Stimulated activated CD4-positive, alpha-beta T cell treated with anti-CD3 and anti-CD28 coated beads, Interleukin-4, amount 100 ng/mL, for 4 hours (primary cell): ENCODE measurements around the gene MAPK8.
"Not testable (repeated sequence)": the region's sequence is repeated elsewhere in the genome, so short reads cannot be mapped to it uniquely, and the experiment has no call there.

Experiments
- DNase-seq, 2 experiments: peaks; one replicate each; pipeline ENCODE4 v3.0.0-alpha.2; 2020

Gene MAPK8

DNA sequence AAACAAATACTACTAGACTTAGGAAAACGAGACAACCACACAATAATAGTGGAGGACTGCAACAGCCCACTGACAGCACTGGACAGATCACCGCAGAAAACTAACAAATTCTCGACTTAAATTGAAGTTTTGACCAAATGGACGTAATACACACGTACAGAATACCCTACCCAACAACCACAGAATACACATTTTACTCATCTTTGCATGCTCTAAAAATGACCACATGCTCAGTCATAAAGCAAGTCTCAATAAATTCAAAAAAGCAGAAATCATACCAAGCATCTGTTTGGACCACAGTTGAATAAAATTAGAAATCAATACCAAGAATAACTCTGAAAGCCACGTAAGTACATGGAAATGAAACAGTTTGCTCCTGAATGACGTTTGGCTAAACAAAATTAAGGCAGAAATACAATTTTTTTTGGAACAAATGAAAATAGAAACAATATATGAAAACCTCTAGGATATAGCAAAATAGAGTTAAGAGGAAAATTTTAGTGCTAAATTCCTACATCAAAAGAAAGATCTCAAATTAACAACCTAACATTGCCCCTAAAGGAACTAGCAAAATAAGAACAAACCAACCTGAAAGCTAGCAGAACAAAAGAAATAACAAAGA, 30.6 kb downstream of the MAPK8 start:
- no peak for DNase-seq

DNA sequence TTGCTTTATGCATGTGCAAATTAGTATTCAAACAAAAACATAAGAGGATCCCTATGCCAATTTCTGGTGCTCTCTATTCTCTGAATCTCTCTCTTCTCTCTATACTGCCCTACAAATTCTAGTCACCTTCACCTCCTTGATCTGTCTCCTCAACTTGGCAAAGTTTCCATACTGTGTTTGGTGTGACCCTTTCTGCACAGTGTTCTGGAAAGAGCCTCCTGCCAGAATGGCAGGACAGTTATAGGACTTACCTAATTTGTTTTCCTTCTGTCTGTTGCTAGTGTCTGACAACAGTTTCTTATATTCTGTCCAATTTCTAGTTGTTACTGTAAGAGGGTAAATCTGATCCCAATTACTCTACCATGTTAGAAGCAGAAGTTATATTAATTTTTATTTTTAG, 34.3 kb downstream of the MAPK8 start:
- no peak for DNase-seq

- DNase-seq, result no peak
These were observed 36.6 kb downstream of the MAPK8 start for GRCh38 chr10:48343106-48343505.

- DNase-seq, result no peak
These were observed 37.6 kb downstream of the MAPK8 start for GRCh38 chr10:48343921-48344598.

- not testable (repeated sequence) for DNase-seq
These were observed 39.8 kb downstream of the MAPK8 start for GRCh38 chr10:48346248-48346647.

DNA sequence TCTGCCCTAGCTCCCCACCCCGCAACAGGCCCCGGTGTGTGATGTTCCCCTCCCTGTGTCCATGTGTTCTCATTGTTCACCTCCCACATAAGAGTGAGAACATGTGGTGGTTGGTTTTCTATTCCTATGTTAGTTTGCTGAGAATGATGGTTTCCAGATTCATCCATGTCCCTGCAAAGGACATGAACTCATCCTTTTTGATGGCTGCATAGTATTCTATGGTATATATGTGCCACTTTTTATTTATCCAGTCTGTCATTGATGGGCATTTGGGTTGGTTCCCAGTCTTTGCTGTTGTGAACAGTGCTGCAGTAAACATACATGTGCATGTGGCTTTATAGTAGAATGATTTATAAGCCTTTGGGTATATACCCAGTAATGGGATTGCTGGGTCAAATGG, 41.1 kb downstream of the MAPK8 start:
- not testable (repeated sequence) for DNase-seq

DNA sequence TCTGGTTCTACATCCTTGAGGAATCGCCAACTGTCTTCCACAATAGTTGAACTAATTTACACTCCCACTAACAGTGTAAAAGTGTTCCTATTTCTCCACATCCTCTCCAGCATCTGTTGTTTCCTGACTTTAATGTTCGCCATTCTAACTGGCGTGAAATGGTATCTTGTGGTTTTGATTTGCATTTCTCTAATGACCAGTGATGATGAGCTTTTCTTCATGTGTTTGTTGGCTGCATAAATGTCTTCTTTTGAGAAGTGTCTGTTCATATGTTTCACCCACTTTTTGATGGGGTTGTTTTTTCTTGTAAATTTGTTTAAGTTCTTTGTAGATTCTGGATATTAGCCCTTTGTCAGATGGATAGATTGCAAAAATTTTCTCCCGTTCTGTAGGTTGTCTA, 41.5 kb downstream of the MAPK8 start:
- not testable (repeated sequence) for DNase-seq

DNA sequence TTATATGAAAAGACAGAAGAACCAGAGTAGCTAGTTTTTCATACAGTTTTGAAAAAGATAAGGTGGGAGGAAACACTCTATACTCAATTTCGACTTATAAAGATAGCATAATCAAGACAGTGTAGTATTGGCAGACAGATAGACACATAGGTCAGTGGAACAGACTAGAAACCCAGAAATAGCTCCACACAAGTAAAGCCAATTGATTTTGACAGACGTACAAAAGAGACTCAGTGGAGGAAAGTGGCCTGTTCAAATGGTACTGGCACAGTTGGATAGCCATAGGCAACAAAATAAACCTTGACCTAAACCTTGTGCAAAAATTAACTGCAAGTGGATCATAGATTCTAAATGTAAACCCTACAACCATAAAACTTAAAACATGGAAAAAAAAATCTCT, 46.8 kb downstream of the MAPK8 start:
- DNase-seq, result no peak

- DNase-seq, result no peak
These were observed 51.2 kb downstream of the MAPK8 start for GRCh38 chr10:48357631-48358030.

GRCh38 chr10:48358162-48358561, 51.7 kb downstream of the MAPK8 start:
- no peak for DNase-seq

DNA sequence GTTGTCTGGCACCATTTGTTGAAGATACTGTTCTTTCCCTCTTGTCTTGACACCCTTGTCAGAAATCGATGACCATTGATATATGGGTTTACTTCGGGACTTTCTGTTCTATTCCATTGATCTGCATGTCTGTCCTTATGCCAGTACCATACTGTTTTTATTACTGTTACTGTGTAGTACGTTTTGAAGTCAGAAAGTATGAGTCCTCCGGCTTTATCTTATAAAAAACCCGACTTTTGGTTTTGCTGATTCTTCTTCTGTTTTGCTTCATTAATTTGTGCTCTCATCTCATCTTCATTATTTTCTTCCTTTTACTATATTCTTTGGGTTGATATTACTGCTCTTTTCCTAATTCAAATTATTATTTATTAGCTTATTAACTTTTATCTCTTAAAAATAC, 52.4 kb downstream of the MAPK8 start:
- DNase-seq, result no peak

- DNase-seq, result no peak
These were observed 54.7 kb downstream of the MAPK8 start for GRCh38 chr10:48361176-48361575.

GRCh38 chr10:48363617-48364355, 57.3 kb downstream of the MAPK8 start:
- peak in 1 of 2 experiments; percentile 2 for DNase-seq

GRCh38 chr10:48364659-48365405, 58.4 kb downstream of the MAPK8 start:
- DNase-seq, result no peak

DNA sequence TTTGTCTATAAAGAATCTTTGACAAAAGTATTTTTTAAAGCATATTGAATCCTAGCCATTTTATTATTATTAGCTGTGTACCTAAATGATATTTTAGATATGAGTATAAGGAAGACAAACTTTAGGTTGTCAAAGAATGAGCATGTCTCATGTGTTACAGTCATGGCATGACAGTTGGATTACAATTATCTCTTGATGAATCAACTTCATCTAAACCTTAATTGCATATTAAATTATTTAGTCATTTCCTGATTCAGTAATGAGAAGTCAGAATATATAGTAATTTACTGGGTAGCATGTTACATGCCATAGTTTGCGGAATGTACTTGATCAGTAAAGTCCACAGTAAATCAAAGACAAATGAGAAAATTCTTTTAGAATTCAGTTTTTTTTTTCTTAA, 59.2 kb downstream of the MAPK8 start:
- DNase-seq, result no peak

- DNase-seq, result no peak
These were observed 59.8 kb downstream of the MAPK8 start for GRCh38 chr10:48366261-48366660.

DNA sequence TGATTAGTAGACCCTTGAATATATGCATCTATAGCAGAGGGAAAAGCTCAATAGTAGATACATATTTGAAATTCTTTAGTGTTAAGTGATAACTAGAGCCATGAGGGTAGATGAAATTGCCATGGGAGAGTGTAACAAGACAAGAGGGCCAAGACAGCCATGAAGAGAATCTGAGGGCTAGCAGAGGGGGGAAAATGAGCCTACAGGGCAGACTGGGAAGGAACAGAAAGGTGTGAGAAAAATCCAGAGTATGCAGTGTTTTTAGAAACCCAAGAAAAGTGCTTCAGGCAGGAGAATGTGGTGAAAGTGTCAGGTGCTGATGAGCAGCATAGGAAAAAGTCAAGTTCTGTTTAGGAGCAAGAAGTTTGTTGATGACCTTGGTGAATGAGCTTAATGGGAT, 63.0 kb downstream of the MAPK8 start:
- DNase-seq, result no peak

DNA sequence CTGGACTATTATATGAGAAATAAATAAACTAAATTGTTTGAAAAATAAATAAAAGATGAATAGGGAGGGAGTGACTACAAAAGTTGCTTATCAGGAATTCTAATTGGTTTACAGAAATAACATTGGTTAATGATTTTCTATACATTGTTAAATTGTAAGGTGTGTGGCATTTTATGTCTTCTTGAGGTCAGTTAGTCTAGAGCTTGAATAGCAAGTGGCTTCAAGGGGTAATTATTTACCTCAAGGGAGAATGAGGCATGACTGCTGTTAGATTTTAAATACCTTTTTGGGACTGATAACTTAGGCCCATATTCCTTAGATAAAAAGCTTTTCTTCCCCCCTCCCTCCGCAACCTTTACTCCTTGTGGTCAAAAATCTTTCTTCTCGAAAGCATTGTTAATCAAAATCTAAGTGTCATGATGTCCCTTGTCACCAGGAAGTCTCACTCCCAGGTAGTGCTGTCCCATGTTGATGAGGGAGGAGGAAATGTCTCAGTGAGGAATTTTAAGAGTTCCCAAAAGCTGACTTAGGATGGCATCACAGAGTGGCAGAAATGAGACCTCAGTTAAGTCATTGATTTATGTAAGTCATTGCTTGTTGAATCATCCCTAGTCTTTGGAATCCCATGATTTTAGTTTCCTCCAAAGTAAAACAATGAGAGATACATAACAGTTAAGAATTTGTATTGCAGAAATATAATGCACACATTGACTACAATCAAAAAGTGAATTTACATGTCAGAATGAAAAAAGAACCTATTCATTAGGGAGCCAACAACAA, 71.5 kb downstream of the MAPK8 start:
- DNase-seq, result no peak

DNA sequence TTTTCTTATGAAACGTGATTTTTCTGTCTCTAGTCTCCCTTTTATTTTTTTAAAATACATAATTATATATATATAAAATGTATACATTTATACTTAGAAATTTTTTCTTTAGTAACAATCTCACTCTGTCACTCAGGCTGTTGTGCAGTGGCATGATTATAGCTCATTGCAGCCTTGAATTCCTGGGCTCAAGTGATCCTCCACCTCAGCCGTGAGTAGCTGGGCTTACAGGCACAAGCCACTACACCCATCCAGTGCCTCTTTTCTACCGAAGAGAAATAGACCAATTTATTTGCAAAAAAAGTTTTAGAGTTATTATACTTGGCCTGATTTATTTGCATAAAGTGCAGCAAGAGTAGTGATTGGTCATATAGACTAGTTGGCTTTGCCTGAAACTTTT, 72.2 kb downstream of the MAPK8 start:
- no peak for DNase-seq

GRCh38 chr10:48381971-48382370, 75.5 kb downstream of the MAPK8 start:
- no peak for DNase-seq

GRCh38 chr10:48382982-48383381, 76.5 kb downstream of the MAPK8 start:
- no peak for DNase-seq

DNA sequence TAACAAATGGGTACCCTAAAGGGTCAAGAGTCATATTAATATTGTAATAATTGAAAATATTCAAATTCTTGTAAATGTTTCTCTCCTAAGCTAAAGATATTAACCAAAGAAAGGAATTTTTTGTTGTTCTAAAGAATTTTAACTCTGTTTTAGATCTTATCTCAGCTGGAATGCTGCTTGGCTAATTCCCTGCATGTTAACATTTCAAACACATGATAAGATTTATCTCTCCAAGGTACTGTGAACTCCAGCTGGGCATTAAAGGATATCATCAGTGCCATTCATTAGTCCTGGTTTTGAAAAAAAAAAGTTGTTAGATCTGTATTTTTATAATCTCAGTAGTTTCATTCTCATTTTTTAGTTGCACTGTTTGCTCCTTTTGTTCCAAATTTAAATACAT, 76.9 kb downstream of the MAPK8 start:
- no peak for DNase-seq

DNA sequence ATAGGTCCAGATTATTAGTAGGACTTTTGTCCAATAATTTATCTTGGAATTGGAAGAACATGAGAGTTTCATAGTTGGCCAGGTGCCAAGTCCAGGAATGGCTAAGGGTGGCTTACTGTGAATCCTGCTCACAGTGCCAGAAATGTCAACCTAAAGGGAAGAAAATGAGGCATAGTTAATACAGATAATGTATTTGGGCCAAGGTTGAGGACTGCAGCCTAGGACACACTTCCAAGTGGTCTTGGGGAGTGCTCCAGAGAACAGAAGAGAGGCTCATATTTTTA, 78.2 kb downstream of the MAPK8 start:
- no peak for DNase-seq
